K562 (cell line): ENCODE measurements around the gene MACROD2. TPM values are rescaled to one million over a fixed set of nuclear protein-coding genes. Genes with fewer than 3 reads are reported as not detected.

Source experiments
- ATAC-seq: fragments of 200-7000 bp; cut with Tn5 transposase; 3 replicates; pipeline ENCODE4 v1.9.1; 2020; ENCODE audit warnings: moderate library complexity
- BruUV-seq: library from RNA; stranded (reverse); fragments of 400-500 nt; replicated peaks from 2 replicates; lab custom pipeline; 2021; lab: Mats Ljungman, UMichigan
- CTCF ChIA-PET: fragments of 300-600 bp; formaldehyde crosslinking; extraction: SDS; loops from one replicate; lab custom pipeline; 2021; ENCODE audit warnings: low intra/inter-chr PET ratio; lab: Yijun Ruan, JAX
- POLR2A ChIA-PET: fragments of 300-600, 350-650 bp; sonication (Branson Sonifier 250); formaldehyde crosslinking; extraction: SDS; loops from one replicate; lab custom pipeline; 2021; ENCODE audit warnings: antibody characterized with exemption, inconsistent platforms; lab: Yijun Ruan, JAX
- DNase-seq, 4 experiments: peaks; one replicate each; pipeline versions ENCODE4 v3.0.0 to v3.0.0-alpha.2; 2011 to 2018; ENCODE audit warnings: low spot score in 3 of 4, mixed read lengths in 3 of 4; ENCODE audit errors: extremely low read depth in 1 of 4
- FAIRE-seq: peaks from 2 replicates; lab custom pipeline; 2011; peaks lifted over from hg19 to GRCh38; lab: Jason Lieb, UNC
- H2AFZ ChIP-seq: 2 replicates; pipeline ENCODE4 v1.6.0; 2011; ENCODE audit warnings: low read depth, low read length, control low read depth, inconsistent platforms
- H3K27ac ChIP-seq: fragments of 200-600 bp; 3 replicates; pipeline ENCODE4 v1.8.0; 2011; ENCODE audit warnings: low read depth, mild to moderate bottlenecking, control low read depth, inconsistent platforms, low read length, moderate library complexity, mixed read lengths; ENCODE audit errors: extremely low read depth
- H3K27me3 ChIP-seq, 2 experiments: fragments of 300-600 bp in 1 of 2; 2 replicates in 1 of 2; 3 replicates in 1 of 2; pipeline versions ENCODE4 v1.6.0 to v1.8.0; 2011; ENCODE audit warnings: inconsistent platforms in 2 of 2, low read length in 2 of 2, mild to moderate bottlenecking in 1 of 2, mixed read lengths in 1 of 2, moderate library complexity in 1 of 2; ENCODE audit not compliant: control insufficient read depth in 2 of 2, insufficient read depth in 2 of 2
- H3K36me3 ChIP-seq: fragments of 300-600 bp; 3 replicates; pipeline ENCODE4 v1.8.0; 2011; ENCODE audit warnings: mild to moderate bottlenecking, low read length, inconsistent platforms; ENCODE audit not compliant: control insufficient read depth, insufficient read depth
- H3K4me1 ChIP-seq, 2 experiments: fragments of 200-600 bp in 1 of 2; replicated peaks in 1 of 2; 2 replicates in 1 of 2; 3 replicates in 1 of 2; pipeline versions ENCODE4 v1.5.1 to v1.8.0; 2011; ENCODE audit warnings: inconsistent platforms in 2 of 2, low read length in 2 of 2, mild to moderate bottlenecking in 1 of 2, mixed read lengths in 1 of 2, moderate library complexity in 1 of 2; ENCODE audit not compliant: control insufficient read depth in 2 of 2, insufficient read depth in 2 of 2
- H3K4me2 ChIP-seq: 2 replicates; pipeline ENCODE4 v1.6.1; 2011; ENCODE audit warnings: low read length, control low read depth, inconsistent platforms, mixed read lengths; ENCODE audit not compliant: insufficient read depth
- H3K4me3 ChIP-seq: fragments of 200-600 bp; sonication (generic), shearing (Covaris generic); 2 replicates; pipeline ENCODE4 v1.5.1; 2016; ENCODE audit warnings: control low read depth, inconsistent platforms
- H3K79me2 ChIP-seq: fragments of 200-600 bp; 3 replicates; pipeline ENCODE4 v1.8.0; 2011; ENCODE audit warnings: low read length, inconsistent platforms; ENCODE audit not compliant: control insufficient read depth, insufficient read depth
- H3K9ac ChIP-seq, 2 experiments: 2 replicates each; pipeline versions ENCODE4 v1.6.0 to v1.6.1; 2011; ENCODE audit warnings: low read depth in 2 of 2, low read length in 2 of 2, control low read depth in 1 of 2, inconsistent platforms in 1 of 2, mild to moderate bottlenecking in 1 of 2, mixed read lengths in 1 of 2; ENCODE audit not compliant: insufficient read depth in 1 of 2
- H3K9me1 ChIP-seq: one replicate; pipeline ENCODE4 v1.6.0; 2011; ENCODE audit warnings: inconsistent platforms, mild to moderate bottlenecking, low read length, moderate library complexity; ENCODE audit not compliant: control insufficient read depth, insufficient read depth
- H3K9me3 ChIP-seq: replicated peaks from 2 replicates; pipeline ENCODE4 v1.5.1; 2011; ENCODE audit warnings: low read depth, low read length, inconsistent platforms; ENCODE audit not compliant: control insufficient read depth, insufficient read depth
- H4K20me1 ChIP-seq: replicated peaks from 2 replicates; pipeline ENCODE4 v1.6.1; 2011; ENCODE audit warnings: low read length, inconsistent platforms, mixed read lengths; ENCODE audit not compliant: control insufficient read depth, insufficient read depth
- ATF1 ChIP-seq, 2 experiments: fragments of 450-650 bp in 1 of 2; IDR thresholded peaks; 2 replicates each; pipeline ENCODE4 v1.6.1; 2016; ENCODE audit warnings: missing compliant biosample characterization in 1 of 2, missing genetic modification characterization in 1 of 2
- CBFA2T2 ChIP-seq: fragments of 450-650 bp; conservative IDR thresholded peaks from 2 replicates; pipeline ENCODE4 v1.6.1; 2017; ENCODE audit warnings: mild to moderate bottlenecking
- CREB3L1 ChIP-seq: fragments of 450-650 bp; IDR thresholded peaks from 2 replicates; pipeline ENCODE4 v1.6.1; 2014; ENCODE audit warnings: low read depth, mild to moderate bottlenecking, moderate library complexity, borderline replicate concordance
- HES1 ChIP-seq: fragments of 450-650 bp; IDR thresholded peaks from 2 replicates; pipeline ENCODE4 v1.6.1; 2016; ENCODE audit warnings: low read depth, mild to moderate bottlenecking, moderate library complexity
- IRF1 ChIP-seq: sonication (generic); formaldehyde crosslinking; IDR thresholded peaks from 2 replicates; pipeline ENCODE4 v1.8.0; 2022; ENCODE audit warnings: missing genetic modification reagents, mild to moderate bottlenecking, borderline replicate concordance
- NCOA2 ChIP-seq, 2 experiments: fragments of 450-650 bp; IDR thresholded peaks; 2 replicates each; pipeline ENCODE4 v1.6.1; 2018; ENCODE audit warnings: mild to moderate bottlenecking in 2 of 2, moderate library complexity in 1 of 2; ENCODE audit not compliant: partially characterized antibody in 2 of 2
- OTX1 ChIP-seq: fragments of 450-650 bp; formaldehyde crosslinking; IDR thresholded peaks from 2 replicates; pipeline ENCODE4 v1.4.0; 2022; ENCODE audit warnings: mild to moderate bottlenecking
- SAFB ChIP-seq: fragments of 200-400 bp; formaldehyde crosslinking; IDR thresholded peaks from 2 replicates; pipeline ENCODE4 v1.6.1; 2017; ENCODE audit warnings: low read depth, low read length, borderline replicate concordance
- SREBF1 ChIP-seq: fragments of 150-350 bp; IDR thresholded peaks from 2 replicates; pipeline ENCODE4 v1.6.1; 2014; ENCODE audit warnings: antibody characterized with exemption, low read depth, low read length, borderline replicate concordance
- STAT6 ChIP-seq: sonication (generic); formaldehyde crosslinking; IDR thresholded peaks from 2 replicates; pipeline ENCODE4 v1.8.1; 2023; ENCODE audit warnings: mild to moderate bottlenecking, missing genetic modification reagents
- ZNF23 ChIP-seq: fragments of 250-450 bp; sonication (Bioruptor Pico); IDR thresholded peaks from 2 replicates; pipeline ENCODE4 v1.4.0; 2020; ENCODE audit warnings: mild to moderate bottlenecking
- in situ Hi-C: fragments of 300-500 bp; cut with MboI; formaldehyde crosslinking; loops from 4 replicates; pipeline ENCODE4 v1.15.0; 2018; ENCODE audit warnings: inconsistent platforms, mixed read lengths
- intact Hi-C: fragments of 100-400 bp; cut with micrococcal nuclease; formaldehyde crosslinking; loops from 2 replicates; pipeline ENCODE4 v1.14.2; 2022
- polyA plus RNA-seq, 8 experiments: library from polyadenylated mRNA; depleted of rRNA in 4 of 8; stranded (reverse) in 5 of 8; unstranded in 3 of 8; fragments of >200 nt; fragmentation: Nextera tagmentation in 2 of 8; fragmentation: Illumina TruSeq in 1 of 8; extraction: Ambion mirVana in 2 of 8; extraction: Trizol in 1 of 8; gene quantifications; 2 replicates each; pipeline versions ENCODE4 v1.2.1 to v1.2.3, GENCODE V29; 2011 to 2014; ENCODE audit warnings: inconsistent platforms in 1 of 8, missing spikeins in 1 of 8
- total RNA-seq, 7 experiments: library from RNA; depleted of rRNA in 6 of 7; stranded (reverse); fragments of >200 nt in 6 of 7; fragmentation: Illumina TruSeq in 2 of 7; extraction: Trizol in 2 of 7; gene quantifications; 2 replicates each; pipeline versions ENCODE4 v1.2.1 to v1.2.3, GENCODE V29; 2011 to 2021; ENCODE audit warnings: low replicate concordance in 1 of 7

MACROD2 gene
- total and polyA plus RNA-seq, 9 of the 15 experiments (the other 6 are each of a cell fraction or from before 2014, with no cell fraction given), result not detected

- TF ChIP-seq ZNF23 (no peak), SAFB (no peak), CREB3L1 (no peak), NCOA2 (IDR thresholded peaks at IDR 0.05; ENCODE audit: partially characterized antibody in 2 of 2) (no peak)
Measured at GRCh38 chr20:15380770-15381169, 1385.5 kb downstream of the MACROD2 start (continued).

- Histone ChIP-seq H3K79me2 (no peaks in the 10 kb centered on the region), H3K4me1 (no peaks in the 10 kb centered on the region), H3K4me3 (no peak overlapping the region), H3K9me1 (no peaks in the 10 kb centered on the region), H3K4me2 (no peak overlapping the region), H3K36me3 (no peaks in the 10 kb centered on the region), H4K20me1 (no peaks in the 10 kb centered on the region), H3K27ac (no peak overlapping the region), H3K9ac (no peak overlapping the region), H3K27me3 (no peaks in the 10 kb centered on the region), H2AFZ (no peak overlapping the region), H3K9me3 (no peaks in the 10 kb centered on the region)
- POLR2A ChIA-PET, result no interaction called here
- DNase-seq, result no peak
- ATAC-seq, result no peak
- in situ Hi-C loops, result no loop called here
- intact Hi-C loops, result no loop called here
- TF ChIP-seq OTX1 (CRISPR knock-in tag) (no peak), STAT6 (CRISPR knock-in tag) (no peak), IRF1 (no peak), CBFA2T2 (no peak), ATF1 (CRISPR knock-in tag; IDR thresholded peaks at IDR 0.05) (no peak), ATF1 (tag; IDR thresholded peaks at IDR 0.05) (no peak), HES1 (no peak), SREBF1 (no peak)
- CTCF ChIA-PET, result no interaction called here
- no peak for FAIRE-seq
- BruUV-seq, result no TSS peak
Measured at GRCh38 chr20:15387228-15387627, 1391.9 kb downstream of the MACROD2 start.
